Cerebellar cortex (tissue), 1 donor: Measurements from ENCODE around the gene SRSF1.
A peak's percentile ranks its signal among the peaks of the same experiment; 100 is the strongest.

Source experiments
- DNase-seq: peaks from one replicate; pipeline ENCODE4 v3.0.0-alpha.2; 2015; ENCODE audit warnings: low spot score

SRSF1 gene

GRCh38 chr17:58010067-58010799 lies 3.2 kb upstream of the SRSF1 start:
- DNase-seq, result no peak

GRCh38 chr17:58007781-58008706 lies 998 bp upstream of the SRSF1 start:
- no peak for DNase-seq

GRCh38 chr17:58006560-58006923 lies 504 bp downstream of the SRSF1 start:
- peak; percentile 72 for DNase-seq

GRCh38 chr17:58005728-58006559 lies 1.1 kb downstream of the SRSF1 start:
- no peak for DNase-seq

GRCh38 chr17:58005031-58005727 lies 1.9 kb downstream of the SRSF1 start:
- no peak for DNase-seq

GRCh38 chr17:58004060-58004459 lies 3.0 kb downstream of the SRSF1 start:
- DNase-seq, result no peak

- DNase-seq, result no peak
Observed at GRCh38 chr17:58002973-58003372, 4.1 kb downstream of the SRSF1 start.

- DNase-seq, result no peak
Observed at GRCh38 chr17:58002154-58002948, 4.7 kb downstream of the SRSF1 start.

GRCh38 chr17:58001461-58002124 lies 5.5 kb downstream of the SRSF1 start:
- no peak for DNase-seq

GRCh38 chr17:57999496-58000017 lies 7.5 kb downstream of the SRSF1 start:
- DNase-seq, result peak; percentile 87

GRCh38 chr17:57999010-57999495 lies 8.0 kb downstream of the SRSF1 start:
- no peak for DNase-seq

- DNase-seq, result no peak
Observed at GRCh38 chr17:57997085-57997809, 9.8 kb downstream of the SRSF1 start.

GRCh38 chr17:57995076-57995956 lies 11.7 kb downstream of the SRSF1 start:
- peak; percentile 81 for DNase-seq

GRCh38 chr17:57994436-57994835 lies 12.6 kb downstream of the SRSF1 start:
- no peak for DNase-seq

GRCh38 chr17:57993471-57994365 lies 13.3 kb downstream of the SRSF1 start:
- DNase-seq, result no peak

GRCh38 chr17:57991537-57991936 lies 15.5 kb downstream of the SRSF1 start:
- no peak for DNase-seq

GRCh38 chr17:57990037-57990436 lies 17.0 kb downstream of the SRSF1 start:
- DNase-seq, result no peak
